ENCODE measurements around the gene VPS13A. TPM values are rescaled to one million over a fixed set of nuclear protein-coding genes. Genes with fewer than 3 reads are reported as not detected.

Gene VPS13A
- total RNA-seq, 1 experiment from 2014 or later: 31.5 TPM

GRCh38 chr9:77276799-77277198 is 99.5 kb downstream of the VPS13A start:
- CTCF ChIA-PET: no interaction called here
- peak; percentile 55; the same call in 1 of the 2 replicates for ATAC-seq
- POLR2A ChIA-PET: no interaction called here
- no peak for TF ChIP-seq ZNF416 (CRISPR knock-in tag; IDR thresholded peaks at IDR 0.05)
- TF ChIP-seq PRRX2 (CRISPR knock-in tag; IDR thresholded peaks at IDR 0.05): no peak
- Mint-ChIP-seq H3K4me1 (peaks cover 32% of the 10 kb centered on the region), H3K9me3 (no peaks in the 10 kb centered on the region), H3K4me3 (no peak overlapping the region), H3K36me3 (peaks cover 9% of the 10 kb centered on the region), H3K27me3 (ENCODE audit: low read depth) (no peaks in the 10 kb centered on the region), H3K27ac (no peak overlapping the region)
- no peak for DNase-seq (ENCODE audit: low spot score)

DNA sequence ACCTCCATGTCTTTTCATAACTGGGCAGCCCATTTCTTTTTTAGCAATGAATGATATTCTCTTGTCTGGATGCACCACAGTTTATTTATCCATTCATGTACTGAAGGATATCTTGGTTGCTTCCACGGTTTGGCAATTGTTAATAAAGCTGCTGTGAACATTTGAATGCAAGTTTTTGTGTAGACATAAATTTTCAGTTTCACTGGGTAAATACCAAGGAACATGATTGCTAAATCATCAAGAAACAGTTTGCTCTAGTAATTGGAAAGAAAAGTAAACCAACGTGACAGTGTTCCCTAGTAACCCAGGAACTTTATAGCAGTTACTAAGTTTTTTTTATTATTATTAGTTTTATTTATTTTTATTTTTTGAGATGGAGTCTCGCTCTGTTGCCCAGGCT is 100.4 kb downstream of the VPS13A start:
- ChIA-PET CTCF (no interaction called here), POLR2A (interaction anchor here (0.6 kb wide), 2 partner anchors 49 to 99 kb away, joined by 3 to 4 read pairs; no protein-coding TSS in a partner anchor)
- Mint-ChIP-seq H3K9me3 (no peaks in the 10 kb centered on the region), H3K4me1 (peaks cover 23% of the 10 kb centered on the region), H3K27me3 (ENCODE audit: low read depth) (no peaks in the 10 kb centered on the region), H3K4me3 (no peak overlapping the region), H3K36me3 (peaks cover 9% of the 10 kb centered on the region), H3K27ac (no peak overlapping the region)
- no peak for TF ChIP-seq TEAD4 (CRISPR knock-in tag; IDR thresholded peaks at IDR 0.05)
- no peak for TF ChIP-seq ZNF416 (CRISPR knock-in tag; IDR thresholded peaks at IDR 0.05)
- TF ChIP-seq RELA (CRISPR knock-in tag; IDR thresholded peaks at IDR 0.05; ENCODE audit: borderline replicate concordance): no peak
- TF ChIP-seq SMAD3 (CRISPR knock-in tag; IDR thresholded peaks at IDR 0.05; ENCODE audit: borderline replicate concordance): no peak
- no peak for TF ChIP-seq ZNF263 (CRISPR knock-in tag; IDR thresholded peaks at IDR 0.05; ENCODE audit: low read depth)
- no peak for TF ChIP-seq ZBTB21 (CRISPR knock-in tag; IDR thresholded peaks at IDR 0.05; ENCODE audit: borderline replicate concordance)
- TF ChIP-seq ZNF425 (CRISPR knock-in tag; conservative IDR thresholded peaks at IDR 0.05): no peak
- DNase-seq (ENCODE audit: low spot score): no peak
- ATAC-seq: no peak

DNA sequence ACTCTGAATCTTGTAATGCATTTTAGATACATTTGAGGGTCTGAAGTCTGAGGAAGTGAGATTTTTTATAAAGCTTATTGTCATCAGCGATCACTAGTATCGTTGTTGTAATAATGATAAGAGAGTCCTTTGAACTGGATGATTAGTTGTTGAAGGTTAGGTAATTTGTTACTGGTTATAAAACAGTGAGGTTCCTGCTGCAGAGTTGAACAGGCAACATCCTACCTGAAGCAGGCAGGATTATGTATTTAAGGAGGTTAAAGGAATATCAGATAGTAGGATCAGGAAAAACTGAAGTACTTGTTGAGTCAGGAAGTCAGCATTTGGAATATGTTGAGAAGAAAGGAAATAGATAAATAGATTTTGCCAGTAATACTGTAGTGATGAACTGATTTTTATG is 106.7 kb downstream of the VPS13A start:
- CTCF ChIA-PET: interaction anchor here (1.2 to 1.7 kb wide), 2 partner anchors 7 to 150 kb away, joined by 3 to 4 read pairs; no protein-coding TSS in a partner anchor

More for the DNA sequence above, 106.7 kb downstream of the VPS13A start:
- Mint-ChIP-seq H3K27ac (peak overlapping the region; percentile 8; the same call in 1 of the 2 replicates), H3K4me3 (no peak overlapping the region), H3K9me3 (peaks cover 12% of the 10 kb centered on the region), H3K36me3 (peaks cover 15% of the 10 kb centered on the region), H3K27me3 (ENCODE audit: low read depth) (no peaks in the 10 kb centered on the region), H3K4me1 (no peaks in the 10 kb centered on the region)
- TF ChIP-seq SP1 (CRISPR knock-in tag; conservative IDR thresholded peaks at IDR 0.05) (no peak), AR (CRISPR knock-in tag; IDR thresholded peaks at IDR 0.05) (no peak)
- TF ChIP-seq, protein P1, sequence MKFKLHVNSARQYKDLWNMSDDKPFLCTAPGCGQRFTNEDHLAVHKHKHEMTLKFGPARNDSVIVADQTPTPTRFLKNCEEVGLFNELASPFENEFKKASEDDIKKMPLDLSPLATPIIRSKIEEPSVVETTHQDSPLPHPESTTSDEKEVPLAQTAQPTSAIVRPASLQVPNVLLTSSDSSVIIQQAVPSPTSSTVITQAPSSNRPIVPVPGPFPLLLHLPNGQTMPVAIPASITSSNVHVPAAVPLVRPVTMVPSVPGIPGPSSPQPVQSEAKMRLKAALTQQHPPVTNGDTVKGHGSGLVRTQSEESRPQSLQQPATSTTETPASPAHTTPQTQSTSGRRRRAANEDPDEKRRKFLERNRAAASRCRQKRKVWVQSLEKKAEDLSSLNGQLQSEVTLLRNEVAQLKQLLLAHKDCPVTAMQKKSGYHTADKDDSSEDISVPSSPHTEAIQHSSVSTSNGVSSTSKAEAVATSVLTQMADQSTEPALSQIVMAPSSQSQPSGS (CRISPR knock-in tag; IDR thresholded peaks at IDR 0.05; ENCODE audit: borderline replicate concordance, low read depth): no peak
- DNase-seq (ENCODE audit: low spot score) (no peak), ATAC-seq (no peak)
- POLR2A ChIA-PET: no interaction called here

All from WTC11 (cell line).